Panc1 (cell line): ENCODE data around the gene ELF4. TPM values are rescaled to one million over a fixed set of nuclear protein-coding genes. Genes with fewer than 3 reads are reported as not detected.

Experiments used
- ATAC-seq: fragments of 200-7000 bp; cut with Tn5 transposase; 2 replicates; pipeline ENCODE4 v1.9.1; 2020; ENCODE audit warnings: mild to moderate bottlenecking, moderate library complexity
- BruUV-seq: library from RNA; stranded (reverse); fragments of 400-500 nt; replicated peaks from 2 replicates; lab custom pipeline; 2021; lab: Mats Ljungman, UMichigan
- CTCF ChIA-PET: fragments of 300-600 bp; sonication (Branson Sonifier 250); formaldehyde crosslinking; loops from one replicate; lab custom pipeline; 2022; ENCODE audit warnings: antibody characterized with exemption; lab: Charles Lee
- POLR2A ChIA-PET: fragments of 300-600 bp; sonication (Branson Sonifier 250); formaldehyde crosslinking; loops from one replicate; lab custom pipeline; 2022; ENCODE audit warnings: antibody characterized with exemption; lab: Charles Lee
- DNase-seq: peaks from one replicate; pipeline ENCODE4 v3.0.0-alpha.2; 2010; ENCODE audit warnings: low read depth, low spot score
- H3K27ac ChIP-seq: 2 replicates; pipeline ENCODE4 v1.5.1; 2011; ENCODE audit warnings: mild to moderate bottlenecking, low read length, inconsistent platforms
- H3K27me3 ChIP-seq: fragments of 200-500 bp; sonication (Bioruptor generic); 2 replicates; pipeline ENCODE4 v1.6.0; 2014; ENCODE audit warnings: low read length, inconsistent platforms; ENCODE audit not compliant: control insufficient read depth, insufficient read depth
- H3K36me3 ChIP-seq: fragments of 200-500 bp; sonication (Bioruptor generic); 2 replicates; pipeline ENCODE4 v1.5.1; 2014; ENCODE audit warnings: inconsistent platforms, mild to moderate bottlenecking, low read length, moderate library complexity; ENCODE audit not compliant: control insufficient read depth, insufficient read depth
- H3K4me1 ChIP-seq: 2 replicates; pipeline ENCODE4 v1.5.1; 2011; ENCODE audit warnings: inconsistent platforms, mild to moderate bottlenecking, low read length, moderate library complexity; ENCODE audit not compliant: control insufficient read depth, insufficient read depth
- H3K4me3 ChIP-seq, 2 experiments: 2 replicates each; pipeline ENCODE4 v1.5.1; 2011 to 2012; ENCODE audit warnings: low read depth in 2 of 2, low read length in 2 of 2, mild to moderate bottlenecking in 2 of 2, inconsistent platforms in 1 of 2, moderate library complexity in 1 of 2
- H3K9me3 ChIP-seq: fragments of 200-500 bp; sonication (Bioruptor generic); 2 replicates; pipeline ENCODE4 v1.5.1; 2014; ENCODE audit warnings: low read depth, mild to moderate bottlenecking, inconsistent platforms, low read length, moderate library complexity; ENCODE audit not compliant: control insufficient read depth, insufficient read depth
- CTCF ChIP-seq: fragments of 450-650 bp; IDR thresholded peaks from 2 replicates; pipeline ENCODE4 v1.5.1; 2017; ENCODE audit warnings: mild to moderate bottlenecking
- POLR2AphosphoS5 ChIP-seq: IDR thresholded peaks from 2 replicates; pipeline ENCODE4 v1.6.1; 2012; ENCODE audit warnings: mild to moderate bottlenecking, low read depth, low read length, moderate library complexity
- REST ChIP-seq, 2 experiments: IDR thresholded peaks; 2 replicates each; pipeline ENCODE4 v1.6.1; 2011 to 2012; ENCODE audit warnings: low read depth in 2 of 2, control low read depth in 1 of 2, low read length in 1 of 2, mild to moderate bottlenecking in 1 of 2, moderate library complexity in 1 of 2; ENCODE audit not compliant: insufficient read depth in 1 of 2
- SIN3A ChIP-seq: IDR thresholded peaks from 2 replicates; pipeline ENCODE4 v1.6.1; 2012; ENCODE audit warnings: low read depth, mild to moderate bottlenecking, low read length, moderate library complexity, borderline replicate concordance; ENCODE audit not compliant: insufficient read depth
- TCF7L2 ChIP-seq: IDR thresholded peaks from 2 replicates; pipeline ENCODE4 v1.6.1; 2011; ENCODE audit warnings: mild to moderate bottlenecking, low read depth, low read length, inconsistent platforms
- in situ Hi-C: cut with HindIII; loops from 2 replicates; pipeline ENCODE4 v1.10.0; 2016; ENCODE audit warnings: low sequenced_read_pairs, low pct_unique_long_range_greater_than_20kb
- intact Hi-C: fragments of 100-400 bp; cut with micrococcal nuclease; formaldehyde crosslinking; loops from one replicate; pipeline ENCODE4 v1.10.0; 2022; ENCODE audit not compliant: unreplicated experiment
- total RNA-seq: library from RNA; stranded (reverse); gene quantifications from one replicate; pipeline ENCODE4 v1.2.1, GENCODE V29; 2021; ENCODE audit not compliant: unreplicated experiment

The ELF4 gene
- total RNA-seq, 1 experiment from 2014 or later = 48.0 TPM

GRCh38 chrX:130082244-130083106, 27.8 kb downstream of the ELF4 start:
- Histone ChIP-seq H3K36me3 (no peaks in the 10 kb centered on the region), H3K27me3 (no peaks in the 10 kb centered on the region), H3K27ac (no peak overlapping the region), H3K4me3 (no peak overlapping the region), H3K9me3 (no peaks in the 10 kb centered on the region), H3K4me1 (peaks cover 42% of the 10 kb centered on the region)
- intact Hi-C loops = no loop called here
- BruUV-seq = no TSS peak
- DNase-seq = no peak
- CTCF ChIA-PET = interaction anchor here (0.7 kb wide), 1 partner anchor 26 kb away, joined by 3 read pairs; no protein-coding TSS in a partner anchor
- no peak for TF ChIP-seq SIN3A
- TF ChIP-seq CTCF = no peak
- no peak for TF ChIP-seq REST (IDR thresholded peaks at IDR 0.05; ENCODE audit: insufficient read depth in 1 of 2, low read depth in 2 of 2, low read length in 1 of 2)
- TF ChIP-seq TCF7L2 = no peak
- TF ChIP-seq POLR2AphosphoS5 = no peak
- in situ Hi-C loops = no loop called here
- ATAC-seq = no peak
- POLR2A ChIA-PET = no interaction called here

- BruUV-seq = no TSS peak
- peaks cover 42% of the 10 kb centered on the region for H3K4me1 ChIP-seq
- POLR2A ChIA-PET = no interaction called here
- CTCF ChIA-PET = interaction anchor here (0.6 to 0.9 kb wide), 5 partner anchors 21 to 365 kb away, joined by 3 to 4 read pairs (median 3); no protein-coding TSS in a partner anchor
- 0 out of 2 replicates have a peak, but pooled peaks have one; percentile 32 for ATAC-seq
- H3K27me3 ChIP-seq = no peaks in the 10 kb centered on the region
- no peaks in the 10 kb centered on the region for H3K9me3 ChIP-seq
- no peaks in the 10 kb centered on the region for H3K36me3 ChIP-seq
- no peak overlapping the region for H3K27ac ChIP-seq
- intact Hi-C loops = loop anchor here (2.0 kb wide), 1 partner anchor 111 kb away; no protein-coding TSS in a partner anchor
- in situ Hi-C loops = no loop called here
- no peak for TF ChIP-seq SIN3A
- no peak for TF ChIP-seq POLR2AphosphoS5
- TF ChIP-seq REST (IDR thresholded peaks at IDR 0.05; ENCODE audit: insufficient read depth in 1 of 2, low read depth in 2 of 2, low read length in 1 of 2) = no peak
- no peak for TF ChIP-seq TCF7L2
- no peak for TF ChIP-seq CTCF
- no peak overlapping the region for H3K4me3 ChIP-seq
- no peak for DNase-seq
Measured at GRCh38 chrX:130081421-130082045, 28.8 kb downstream of the ELF4 start.
